ENCODE data around the gene ARPC4.

The ARPC4 gene

GRCh38 chr3:9820543-9820942 is 27.7 kb downstream of the ARPC4 start:
- ChIA-PET CTCF (interaction anchor here (0.8 to 2.1 kb wide), 4 partner anchors 11 to 26 kb away, joined by 3 to 4 read pairs (median 4); no protein-coding TSS in a partner anchor), POLR2A (no interaction called here)
- DNase-seq (ENCODE audit: extremely low spot score) = no peak
- no peak for TF ChIP-seq CTCF (IDR thresholded peaks at IDR 0.05; ENCODE audit: control extremely low read depth, extremely low read depth, low read depth, missing control alignments)

- CTCF ChIA-PET = interaction anchor here (1.3 kb wide), 1 partner anchor 26 kb away, joined by 3 read pairs; no protein-coding TSS in a partner anchor
- POLR2A ChIA-PET = no interaction called here
- DNase-seq (ENCODE audit: extremely low spot score) = no peak
- no peak for TF ChIP-seq CTCF (IDR thresholded peaks at IDR 0.05; ENCODE audit: control extremely low read depth, extremely low read depth, low read depth, missing control alignments)
Observed at GRCh38 chr3:9820946-9821345, 28.1 kb downstream of the ARPC4 start.

GRCh38 chr3:9825451-9826040 is 32.7 kb downstream of the ARPC4 start:
- TF ChIP-seq CTCF (IDR thresholded peaks at IDR 0.05; ENCODE audit: control extremely low read depth, extremely low read depth, low read depth, missing control alignments) = no peak
- no peak for DNase-seq (ENCODE audit: extremely low spot score)
- POLR2A ChIA-PET = no interaction called here
- CTCF ChIA-PET = interaction anchor here (1.1 to 1.2 kb wide), 2 partner anchors 10 to 29 kb away, joined by 4 read pairs; no protein-coding TSS in a partner anchor

- no peak for TF ChIP-seq CTCF (IDR thresholded peaks at IDR 0.05; ENCODE audit: control extremely low read depth, extremely low read depth, low read depth, missing control alignments)
- DNase-seq (ENCODE audit: extremely low spot score) = no peak
- POLR2A ChIA-PET = no interaction called here
- CTCF ChIA-PET = interaction anchor here (0.9 to 1.4 kb wide), 8 partner anchors 10 to 78 kb away, joined by 3 to 4 read pairs (median 4); partner anchors contain the start of genes OGG1 and RPUSD3
Observed at GRCh38 chr3:9826815-9827573, 34.1 kb downstream of the ARPC4 start.

GRCh38 chr3:9828801-9829755 is 36.2 kb downstream of the ARPC4 start:
- POLR2A ChIA-PET = no interaction called here
- DNase-seq (ENCODE audit: extremely low spot score) = no peak
- CTCF ChIA-PET = interaction anchor here (0.8 to 1.3 kb wide), 2 partner anchors 11 to 12 kb away, joined by 4 to 5 read pairs; no protein-coding TSS in a partner anchor
- TF ChIP-seq CTCF (IDR thresholded peaks at IDR 0.05; ENCODE audit: control extremely low read depth, extremely low read depth, low read depth, missing control alignments) = no peak

- ChIA-PET POLR2A (no interaction called here), CTCF (interaction anchor here (1.1 to 2.0 kb wide), 5 partner anchors 10 to 107 kb away, joined by 3 to 6 read pairs (median 4); no protein-coding TSS in a partner anchor)
- TF ChIP-seq CTCF (IDR thresholded peaks at IDR 0.05; ENCODE audit: control extremely low read depth, extremely low read depth, low read depth, missing control alignments) = no peak
- no peak for DNase-seq (ENCODE audit: extremely low spot score)
Observed at GRCh38 chr3:9831253-9831652, 38.4 kb downstream of the ARPC4 start.

Data from GM10248 (cell line).